DOHH2 (cell line): Measurements from ENCODE around the gene BRD8.

Experiments used
- EZH2phosphoT487 ChIP-seq: fragments of 200-600 bp; sonication (generic); IDR thresholded peaks from 2 replicates; pipeline ENCODE4 v1.6.1; 2017; ENCODE audit warnings: borderline replicate concordance, mild to moderate bottlenecking, antibody characterized with exemption, low read length, moderate library complexity, mixed read lengths
- TF ChIP-seq, protein P1 (sequence below): fragments of 200-600 bp; sonication (generic); IDR thresholded peaks from one replicate; pipeline ENCODE4 v1.5.1; 2014; ENCODE audit warnings: antibody characterized with exemption, mild to moderate bottlenecking, low read depth, low read length; ENCODE audit not compliant: poor library complexity, severe bottlenecking

DNA sequence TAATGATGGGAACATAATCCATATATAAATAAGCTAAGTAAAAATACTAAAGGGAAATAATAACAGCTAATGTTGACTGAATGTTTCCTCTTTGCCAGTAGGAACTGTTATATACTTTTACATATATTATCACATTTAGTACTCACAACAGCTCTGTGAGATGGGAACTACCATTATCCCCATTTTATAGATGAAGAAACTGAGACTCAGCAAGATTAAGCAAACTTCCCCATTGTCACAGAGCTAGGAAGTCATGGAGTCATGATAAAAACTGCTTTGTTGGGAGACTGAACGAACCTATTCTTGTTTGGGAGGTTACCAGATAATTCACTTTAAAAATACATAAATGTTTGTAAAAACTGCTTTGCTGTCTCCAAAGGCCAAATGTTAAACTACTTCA, 71.2 kb downstream of the BRD8 start:
- TF ChIP-seq, protein P1, sequence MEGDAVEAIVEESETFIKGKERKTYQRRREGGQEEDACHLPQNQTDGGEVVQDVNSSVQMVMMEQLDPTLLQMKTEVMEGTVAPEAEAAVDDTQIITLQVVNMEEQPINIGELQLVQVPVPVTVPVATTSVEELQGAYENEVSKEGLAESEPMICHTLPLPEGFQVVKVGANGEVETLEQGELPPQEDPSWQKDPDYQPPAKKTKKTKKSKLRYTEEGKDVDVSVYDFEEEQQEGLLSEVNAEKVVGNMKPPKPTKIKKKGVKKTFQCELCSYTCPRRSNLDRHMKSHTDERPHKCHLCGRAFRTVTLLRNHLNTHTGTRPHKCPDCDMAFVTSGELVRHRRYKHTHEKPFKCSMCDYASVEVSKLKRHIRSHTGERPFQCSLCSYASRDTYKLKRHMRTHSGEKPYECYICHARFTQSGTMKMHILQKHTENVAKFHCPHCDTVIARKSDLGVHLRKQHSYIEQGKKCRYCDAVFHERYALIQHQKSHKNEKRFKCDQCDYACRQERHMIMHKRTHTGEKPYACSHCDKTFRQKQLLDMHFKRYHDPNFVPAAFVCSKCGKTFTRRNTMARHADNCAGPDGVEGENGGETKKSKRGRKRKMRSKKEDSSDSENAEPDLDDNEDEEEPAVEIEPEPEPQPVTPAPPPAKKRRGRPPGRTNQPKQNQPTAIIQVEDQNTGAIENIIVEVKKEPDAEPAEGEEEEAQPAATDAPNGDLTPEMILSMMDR = no peak
- TF ChIP-seq EZH2phosphoT487 = no peak
